Upper lobe of left lung (tissue), 4 donors: ENCODE data around the gene ETFB.

Experiments used
- CTCF ChIP-seq, 6 experiments: fragments of 450-650 bp in 4 of 6; fragments of 200-600 bp in 2 of 6; sonication (generic) in 2 of 6; IDR thresholded peaks; one replicate each; pipeline ENCODE4 v1.5.1; 2016 to 2019; ENCODE audit warnings: antibody characterized with exemption in 6 of 6
- EP300 ChIP-seq, 4 donors: sonication (generic); formaldehyde crosslinking; IDR thresholded peaks; one replicate each; pipeline ENCODE4 v1.5.1; 2017; ENCODE audit warnings: antibody characterized with exemption in 4 of 4, control low read depth in 2 of 4
- POLR2A ChIP-seq, 4 donors: fragments of 450-650 bp; IDR thresholded peaks; one replicate each; pipeline ENCODE4 v1.5.1; 2016 to 2017; ENCODE audit warnings: antibody characterized with exemption in 4 of 4, mild to moderate bottlenecking in 2 of 4
- POLR2AphosphoS5 ChIP-seq, 2 donors: sonication (generic); formaldehyde crosslinking; IDR thresholded peaks; one replicate each; pipeline ENCODE4 v1.5.1; 2017; ENCODE audit warnings: antibody characterized with exemption in 2 of 2

GRCh38 chr19:51296336-51297093 lies 69.7 kb downstream of the ETFB start:
- TF ChIP-seq CTCF (IDR thresholded peaks at IDR 0.05) (no peak), POLR2A (IDR thresholded peaks at IDR 0.05) (no peak), EP300 (IDR thresholded peaks at IDR 0.05) (no peak), POLR2AphosphoS5 (IDR thresholded peaks at IDR 0.05) (no peak)
